H1 (cell line): ENCODE measurements around the gene BTBD18. TPM values are rescaled to one million over a fixed set of nuclear protein-coding genes. Genes with fewer than 3 reads are reported as not detected.

Experiments used
- polyA plus RNA-seq, 7 experiments: library from polyadenylated mRNA; depleted of rRNA in 3 of 7; stranded (reverse) in 5 of 7; unstranded in 2 of 7; fragments of >200 nt in 5 of 7; fragments of 200-250 nt in 2 of 7; gene quantifications; 1 replicate in 5 of 7; 2 replicates in 1 of 7; 4 replicates in 1 of 7; pipeline versions ENCODE4 v1.2.1 to v1.2.3, GENCODE V29; 2011 to 2013; ENCODE audit warnings: missing spikeins in 2 of 7, mixed read lengths in 2 of 7
- total RNA-seq: library from RNA; stranded (reverse); fragmentation: NEBNext Ultra II Directional; extraction: Animal tissue kit (Norgen Biotek cat#: 25700); gene quantifications from 2 replicates; pipeline ENCODE4 v1.2.1, GENCODE V29; 2021
- TF ChIP-seq, protein P1 (sequence below): fragments of 300-600 bp; sonication (generic); IDR thresholded peaks from 2 replicates; pipeline ENCODE4 v1.7.1; 2012; ENCODE audit warnings: low read length, moderate library complexity, mild to moderate bottlenecking, inconsistent platforms; ENCODE audit not compliant: insufficient replicate concordance

BTBD18 gene
- total and polyA plus RNA-seq, 2 of the 8 experiments (the other 6 are each of a cell fraction or from before 2014, with no cell fraction given): 0.03 TPM; not detected in 1

DNA sequence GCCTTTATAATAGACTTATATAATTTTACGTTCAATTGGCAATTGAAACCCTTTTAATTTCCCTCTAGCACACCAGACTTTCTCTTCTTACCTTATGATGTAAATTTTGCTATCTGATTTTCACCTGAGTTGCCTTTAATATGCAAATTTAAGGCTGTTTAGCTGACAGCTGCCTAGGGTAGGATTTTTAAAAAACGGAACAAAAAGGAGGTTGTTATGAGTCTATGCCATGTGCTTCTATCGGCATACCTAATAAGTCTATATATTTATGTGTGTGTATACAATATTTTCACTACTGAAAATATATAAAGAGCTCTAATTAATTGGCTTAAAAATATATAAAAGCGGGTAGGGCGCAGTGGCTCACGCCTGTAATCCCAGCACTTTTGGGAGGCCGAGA lies 22.1 kb downstream of the BTBD18 start (continued):
- TF ChIP-seq, protein P1, sequence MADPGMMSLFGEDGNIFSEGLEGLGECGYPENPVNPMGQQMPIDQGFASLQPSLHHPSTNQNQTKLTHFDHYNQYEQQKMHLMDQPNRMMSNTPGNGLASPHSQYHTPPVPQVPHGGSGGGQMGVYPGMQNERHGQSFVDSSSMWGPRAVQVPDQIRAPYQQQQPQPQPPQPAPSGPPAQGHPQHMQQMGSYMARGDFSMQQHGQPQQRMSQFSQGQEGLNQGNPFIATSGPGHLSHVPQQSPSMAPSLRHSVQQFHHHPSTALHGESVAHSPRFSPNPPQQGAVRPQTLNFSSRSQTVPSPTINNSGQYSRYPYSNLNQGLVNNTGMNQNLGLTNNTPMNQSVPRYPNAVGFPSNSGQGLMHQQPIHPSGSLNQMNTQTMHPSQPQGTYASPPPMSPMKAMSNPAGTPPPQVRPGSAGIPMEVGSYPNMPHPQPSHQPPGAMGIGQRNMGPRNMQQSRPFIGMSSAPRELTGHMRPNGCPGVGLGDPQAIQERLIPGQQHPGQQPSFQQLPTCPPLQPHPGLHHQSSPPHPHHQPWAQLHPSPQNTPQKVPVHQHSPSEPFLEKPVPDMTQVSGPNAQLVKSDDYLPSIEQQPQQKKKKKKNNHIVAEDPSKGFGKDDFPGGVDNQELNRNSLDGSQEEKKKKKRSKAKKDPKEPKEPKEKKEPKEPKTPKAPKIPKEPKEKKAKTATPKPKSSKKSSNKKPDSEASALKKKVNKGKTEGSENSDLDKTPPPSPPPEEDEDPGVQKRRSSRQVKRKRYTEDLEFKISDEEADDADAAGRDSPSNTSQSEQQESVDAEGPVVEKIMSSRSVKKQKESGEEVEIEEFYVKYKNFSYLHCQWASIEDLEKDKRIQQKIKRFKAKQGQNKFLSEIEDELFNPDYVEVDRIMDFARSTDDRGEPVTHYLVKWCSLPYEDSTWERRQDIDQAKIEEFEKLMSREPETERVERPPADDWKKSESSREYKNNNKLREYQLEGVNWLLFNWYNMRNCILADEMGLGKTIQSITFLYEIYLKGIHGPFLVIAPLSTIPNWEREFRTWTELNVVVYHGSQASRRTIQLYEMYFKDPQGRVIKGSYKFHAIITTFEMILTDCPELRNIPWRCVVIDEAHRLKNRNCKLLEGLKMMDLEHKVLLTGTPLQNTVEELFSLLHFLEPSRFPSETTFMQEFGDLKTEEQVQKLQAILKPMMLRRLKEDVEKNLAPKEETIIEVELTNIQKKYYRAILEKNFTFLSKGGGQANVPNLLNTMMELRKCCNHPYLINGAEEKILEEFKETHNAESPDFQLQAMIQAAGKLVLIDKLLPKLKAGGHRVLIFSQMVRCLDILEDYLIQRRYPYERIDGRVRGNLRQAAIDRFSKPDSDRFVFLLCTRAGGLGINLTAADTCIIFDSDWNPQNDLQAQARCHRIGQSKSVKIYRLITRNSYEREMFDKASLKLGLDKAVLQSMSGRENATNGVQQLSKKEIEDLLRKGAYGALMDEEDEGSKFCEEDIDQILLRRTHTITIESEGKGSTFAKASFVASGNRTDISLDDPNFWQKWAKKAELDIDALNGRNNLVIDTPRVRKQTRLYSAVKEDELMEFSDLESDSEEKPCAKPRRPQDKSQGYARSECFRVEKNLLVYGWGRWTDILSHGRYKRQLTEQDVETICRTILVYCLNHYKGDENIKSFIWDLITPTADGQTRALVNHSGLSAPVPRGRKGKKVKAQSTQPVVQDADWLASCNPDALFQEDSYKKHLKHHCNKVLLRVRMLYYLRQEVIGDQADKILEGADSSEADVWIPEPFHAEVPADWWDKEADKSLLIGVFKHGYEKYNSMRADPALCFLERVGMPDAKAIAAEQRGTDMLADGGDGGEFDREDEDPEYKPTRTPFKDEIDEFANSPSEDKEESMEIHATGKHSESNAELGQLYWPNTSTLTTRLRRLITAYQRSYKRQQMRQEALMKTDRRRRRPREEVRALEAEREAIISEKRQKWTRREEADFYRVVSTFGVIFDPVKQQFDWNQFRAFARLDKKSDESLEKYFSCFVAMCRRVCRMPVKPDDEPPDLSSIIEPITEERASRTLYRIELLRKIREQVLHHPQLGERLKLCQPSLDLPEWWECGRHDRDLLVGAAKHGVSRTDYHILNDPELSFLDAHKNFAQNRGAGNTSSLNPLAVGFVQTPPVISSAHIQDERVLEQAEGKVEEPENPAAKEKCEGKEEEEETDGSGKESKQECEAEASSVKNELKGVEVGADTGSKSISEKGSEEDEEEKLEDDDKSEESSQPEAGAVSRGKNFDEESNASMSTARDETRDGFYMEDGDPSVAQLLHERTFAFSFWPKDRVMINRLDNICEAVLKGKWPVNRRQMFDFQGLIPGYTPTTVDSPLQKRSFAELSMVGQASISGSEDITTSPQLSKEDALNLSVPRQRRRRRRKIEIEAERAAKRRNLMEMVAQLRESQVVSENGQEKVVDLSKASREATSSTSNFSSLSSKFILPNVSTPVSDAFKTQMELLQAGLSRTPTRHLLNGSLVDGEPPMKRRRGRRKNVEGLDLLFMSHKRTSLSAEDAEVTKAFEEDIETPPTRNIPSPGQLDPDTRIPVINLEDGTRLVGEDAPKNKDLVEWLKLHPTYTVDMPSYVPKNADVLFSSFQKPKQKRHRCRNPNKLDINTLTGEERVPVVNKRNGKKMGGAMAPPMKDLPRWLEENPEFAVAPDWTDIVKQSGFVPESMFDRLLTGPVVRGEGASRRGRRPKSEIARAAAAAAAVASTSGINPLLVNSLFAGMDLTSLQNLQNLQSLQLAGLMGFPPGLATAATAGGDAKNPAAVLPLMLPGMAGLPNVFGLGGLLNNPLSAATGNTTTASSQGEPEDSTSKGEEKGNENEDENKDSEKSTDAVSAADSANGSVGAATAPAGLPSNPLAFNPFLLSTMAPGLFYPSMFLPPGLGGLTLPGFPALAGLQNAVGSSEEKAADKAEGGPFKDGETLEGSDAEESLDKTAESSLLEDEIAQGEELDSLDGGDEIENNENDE: no peak
